Muscle layer of colon (tissue), 2 donors: ENCODE data around the gene CAMSAP2.

ENCODE experiments used
- H3K27ac ChIP-seq: one replicate; pipeline ENCODE4 v1.7.0; 2013; ENCODE audit warnings: low read depth, mild to moderate bottlenecking, low read length, moderate library complexity
- H3K27me3 ChIP-seq, 2 donors: one replicate each; pipeline ENCODE4 v1.7.0; 2013; ENCODE audit warnings: low read length in 2 of 2, mild to moderate bottlenecking in 2 of 2; ENCODE audit not compliant: insufficient read depth in 2 of 2, control insufficient read depth in 1 of 2
- H3K36me3 ChIP-seq: one replicate; pipeline ENCODE4 v1.7.0; 2013; ENCODE audit warnings: mild to moderate bottlenecking, low read length; ENCODE audit not compliant: insufficient read depth
- H3K4me1 ChIP-seq: one replicate; pipeline ENCODE4 v1.7.0; 2013; ENCODE audit warnings: mild to moderate bottlenecking, low read length; ENCODE audit not compliant: insufficient read depth
- H3K4me3 ChIP-seq, 2 donors: one replicate each; pipeline ENCODE4 v1.7.0; 2013; ENCODE audit warnings: low read length in 2 of 2, low read depth in 1 of 2, mild to moderate bottlenecking in 1 of 2, moderate library complexity in 1 of 2
- H3K9ac ChIP-seq: one replicate; pipeline ENCODE4 v1.7.0; 2013; ENCODE audit warnings: low read length
- H3K9me3 ChIP-seq: one replicate; pipeline ENCODE4 v1.7.0; 2013; ENCODE audit warnings: mild to moderate bottlenecking, low read length
- donor health status: abdominal sarcoma.
- donor health status: Adenocarcinoma of cecum.

Gene CAMSAP2

DNA sequence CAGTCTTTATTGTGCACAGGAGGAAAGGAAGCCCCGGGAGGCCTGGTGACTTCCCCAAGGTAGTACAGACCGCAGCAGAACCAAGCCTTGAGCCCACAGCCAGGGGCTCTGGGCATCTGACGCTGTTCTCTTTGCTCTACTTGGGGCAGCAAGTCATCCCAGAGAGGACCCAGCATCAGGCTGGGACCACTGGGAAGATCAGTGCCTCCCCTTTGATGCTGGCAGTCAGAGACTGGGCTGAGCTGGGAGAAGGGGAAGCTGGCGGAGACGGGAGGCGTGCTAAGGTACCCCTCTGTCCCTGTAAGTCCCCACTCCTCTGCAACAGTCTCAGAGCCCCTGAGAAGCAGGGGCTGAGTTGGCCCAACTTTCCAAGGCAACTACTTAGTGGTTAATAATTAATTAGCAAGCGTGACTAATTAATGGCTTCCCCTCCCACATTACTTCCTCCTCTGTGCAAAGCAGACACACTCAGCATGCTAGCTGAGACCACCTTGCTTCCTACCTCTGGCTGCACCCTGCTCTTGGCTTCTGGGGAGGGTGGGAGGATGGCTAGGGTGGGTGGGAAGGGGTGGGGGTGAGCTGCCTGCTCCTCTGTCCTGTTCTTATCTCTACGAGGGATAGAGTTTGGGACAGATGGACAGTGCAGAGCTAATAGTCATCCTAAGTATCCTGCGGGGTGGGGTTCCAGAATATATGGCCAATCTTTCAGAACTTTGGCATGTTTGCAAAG is 157.3 kb downstream of the CAMSAP2 start:
- H3K4me3 ChIP-seq: no peak overlapping the region
- no peak overlapping the region for H3K27ac ChIP-seq
- peaks cover 4% of the 10 kb centered on the region for H3K4me1 ChIP-seq
- no peak overlapping the region for H3K9ac ChIP-seq
- peaks cover 0 to 23% of the 10 kb centered on the region in 2 donors for H3K27me3 ChIP-seq
- H3K9me3 ChIP-seq: no peaks in the 10 kb centered on the region
- no peaks in the 10 kb centered on the region for H3K36me3 ChIP-seq

DNA sequence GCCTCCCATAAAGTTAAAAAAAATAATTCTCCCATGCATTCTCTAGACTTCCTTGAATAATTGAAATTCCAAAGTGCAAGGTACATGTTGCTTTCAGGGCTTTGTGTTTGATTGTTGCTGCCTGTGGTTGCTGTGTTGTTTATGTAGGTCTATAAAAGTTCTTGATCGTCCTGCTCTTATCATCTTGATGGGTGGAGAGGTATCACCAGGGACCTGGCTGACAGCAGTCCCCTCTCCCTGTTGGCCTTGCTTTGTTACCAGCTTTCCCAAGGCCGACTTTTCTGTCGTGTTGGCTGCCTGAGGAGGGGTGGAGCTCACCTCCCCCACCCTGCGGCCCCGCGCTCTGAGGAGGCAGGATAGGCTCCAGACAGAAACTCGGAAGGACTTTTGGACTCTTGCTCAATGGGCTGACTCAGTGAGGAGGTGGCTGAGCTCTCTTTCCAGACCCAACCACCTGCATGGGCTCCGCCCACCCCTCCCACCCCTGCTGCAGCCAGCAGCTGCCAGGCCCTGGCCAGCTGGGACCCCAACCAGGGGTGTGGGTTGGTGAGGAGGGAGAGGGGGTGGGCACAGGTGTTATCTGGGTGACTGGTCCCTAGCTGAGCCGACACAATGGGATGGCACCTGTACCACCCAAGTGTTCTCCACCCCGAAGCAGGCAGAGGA is 158.0 kb downstream of the CAMSAP2 start:
- peaks cover under 1% of the 10 kb centered on the region for H3K4me1 ChIP-seq
- no peaks in the 10 kb centered on the region for H3K36me3 ChIP-seq
- H3K9ac ChIP-seq: no peak overlapping the region
- H3K27me3 ChIP-seq: peaks cover 0 to 16% of the 10 kb centered on the region in 2 donors
- no peak overlapping the region for H3K4me3 ChIP-seq
- no peaks in the 10 kb centered on the region for H3K9me3 ChIP-seq
- H3K27ac ChIP-seq: no peak overlapping the region

DNA sequence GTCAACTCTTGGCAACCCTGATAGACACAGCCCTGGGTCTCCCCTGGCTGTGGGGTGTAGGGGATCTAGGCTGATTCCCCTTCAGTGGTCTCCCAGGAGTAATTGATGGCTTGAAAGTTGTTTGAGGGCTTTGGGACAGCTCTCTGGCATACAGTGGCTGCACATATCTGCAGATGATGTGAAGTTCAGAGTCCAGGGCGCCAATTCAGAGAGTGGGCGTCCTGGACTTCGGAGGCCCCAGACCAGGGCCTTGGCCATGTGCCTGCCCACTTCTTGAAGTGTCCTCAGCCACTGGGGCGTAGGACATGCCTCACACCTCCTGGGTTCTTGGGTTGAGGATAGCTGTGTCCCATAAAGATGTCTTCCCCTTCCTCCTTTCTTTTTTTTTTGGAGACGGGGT is 158.6 kb downstream of the CAMSAP2 start:
- H3K27ac ChIP-seq: no peak overlapping the region
- no peaks in the 10 kb centered on the region for H3K36me3 ChIP-seq
- H3K27me3 ChIP-seq: peaks cover 0 to 10% of the 10 kb centered on the region in 2 donors
- H3K9me3 ChIP-seq: no peaks in the 10 kb centered on the region
- no peak overlapping the region for H3K9ac ChIP-seq
- no peaks in the 10 kb centered on the region for H3K4me1 ChIP-seq
- H3K4me3 ChIP-seq: no peak overlapping the region

GRCh38 chr1:200899015-200899386 is 160.3 kb downstream of the CAMSAP2 start:
- no peaks in the 10 kb centered on the region for H3K4me1 ChIP-seq
- H3K9me3 ChIP-seq: no peaks in the 10 kb centered on the region
- peaks cover 0 to 4% of the 10 kb centered on the region in 2 donors for H3K27me3 ChIP-seq
- no peak overlapping the region for H3K9ac ChIP-seq
- no peak overlapping the region for H3K4me3 ChIP-seq
- no peak overlapping the region for H3K27ac ChIP-seq
- H3K36me3 ChIP-seq: no peaks in the 10 kb centered on the region

DNA sequence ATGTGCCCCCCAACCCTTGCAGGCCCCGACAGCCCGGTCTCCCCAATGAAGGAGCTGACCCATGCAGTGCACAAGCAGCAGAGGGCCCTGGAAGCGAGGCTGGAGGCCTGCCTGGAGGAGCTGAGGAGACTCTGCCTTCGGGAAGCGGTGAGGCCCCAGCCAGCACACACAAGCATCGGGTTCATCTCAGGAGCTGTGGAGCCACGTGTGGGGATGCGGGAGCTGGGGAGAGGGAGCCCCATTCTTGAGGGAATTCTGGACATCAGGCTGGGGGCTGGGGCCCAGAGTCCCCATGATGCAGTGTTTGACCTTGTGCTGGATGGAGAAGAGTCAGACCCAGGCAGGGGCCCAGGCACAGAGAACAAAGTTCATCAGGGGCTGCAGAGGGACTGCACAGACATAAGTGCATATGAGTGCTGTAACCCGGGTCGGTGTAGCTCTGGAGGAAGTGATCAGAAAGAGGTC is 160.8 kb downstream of the CAMSAP2 start:
- Histone ChIP-seq H3K4me1 (no peaks in the 10 kb centered on the region), H3K36me3 (no peaks in the 10 kb centered on the region), H3K27ac (no peak overlapping the region), H3K4me3 (no peak overlapping the region), H3K9ac (no peak overlapping the region), H3K27me3 (peaks cover 0 to 4% of the 10 kb centered on the region in 2 donors), H3K9me3 (no peaks in the 10 kb centered on the region)

DNA sequence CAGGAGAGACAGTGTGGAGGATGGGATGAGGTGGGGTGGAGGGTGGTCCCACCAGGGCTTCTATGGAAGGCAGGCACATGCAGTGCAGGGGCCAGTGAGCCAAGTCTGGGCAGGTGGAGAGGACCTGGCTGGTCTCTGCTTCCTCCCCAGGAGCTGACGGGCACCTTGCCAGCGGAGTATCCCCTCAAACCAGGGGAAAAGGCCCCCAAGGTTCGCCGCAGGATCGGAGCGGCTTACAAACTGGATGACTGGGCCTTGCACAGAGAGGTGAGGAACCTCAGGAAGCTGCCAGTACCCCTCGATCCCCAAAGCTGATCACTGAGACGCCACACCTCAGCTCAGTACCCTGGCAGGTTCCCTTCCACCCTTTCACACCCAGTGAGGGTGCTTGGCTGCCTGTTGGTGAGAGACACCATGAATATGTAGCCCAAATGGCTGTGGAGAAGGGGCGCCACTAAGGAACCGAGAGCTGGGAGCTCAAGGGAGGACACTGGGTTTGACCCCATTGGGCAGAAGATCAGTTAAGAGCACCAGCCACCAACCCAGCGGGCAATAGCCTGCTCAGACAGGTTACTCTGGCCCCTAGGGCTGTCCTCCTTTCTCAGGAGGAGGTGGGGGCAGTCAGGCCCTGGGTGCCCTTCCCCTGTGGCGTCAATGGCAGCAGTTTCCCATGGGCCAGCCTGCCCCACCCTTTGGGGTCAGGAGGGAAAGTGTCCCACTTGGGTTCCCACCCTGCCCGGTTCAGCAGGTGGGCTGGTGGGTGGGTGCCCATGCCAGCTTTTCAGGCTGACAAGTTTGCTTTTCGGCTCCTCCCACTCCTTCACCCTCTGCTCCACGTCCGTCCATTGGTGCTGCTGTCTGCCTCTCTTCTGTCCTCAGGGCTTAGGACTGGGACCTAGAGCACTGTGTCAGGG is 161.5 kb downstream of the CAMSAP2 start:
- no peaks in the 10 kb centered on the region for H3K4me1 ChIP-seq
- no peaks in the 10 kb centered on the region for H3K9me3 ChIP-seq
- no peak overlapping the region for H3K9ac ChIP-seq
- H3K27me3 ChIP-seq: peaks cover 0 to 4% of the 10 kb centered on the region in 2 donors
- H3K4me3 ChIP-seq: no peak overlapping the region
- no peak overlapping the region for H3K27ac ChIP-seq
- no peaks in the 10 kb centered on the region for H3K36me3 ChIP-seq

DNA sequence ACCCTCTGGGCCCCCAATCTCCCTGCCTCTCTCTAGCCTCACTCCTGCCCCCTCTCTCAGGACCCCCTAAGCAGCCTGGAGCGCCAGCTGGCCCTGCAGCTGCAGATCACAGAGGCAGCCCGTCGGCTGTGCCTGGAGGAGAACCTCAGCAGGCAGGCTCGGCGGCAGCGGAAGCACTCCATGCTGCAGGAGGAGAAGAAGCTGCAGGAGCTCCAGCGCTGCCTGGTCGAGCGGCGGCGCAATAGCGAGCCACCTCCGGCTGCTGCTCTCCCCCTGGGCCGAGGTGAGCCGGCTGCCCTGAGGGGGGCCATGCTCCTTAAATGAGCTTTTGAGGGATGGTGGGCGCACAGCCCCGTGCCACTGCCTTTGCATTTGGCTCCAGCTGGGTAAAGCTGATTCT is 162.2 kb downstream of the CAMSAP2 start:
- no peaks in the 10 kb centered on the region for H3K36me3 ChIP-seq
- H3K27me3 ChIP-seq: peaks cover 0 to 4% of the 10 kb centered on the region in 2 donors
- no peak overlapping the region for H3K4me3 ChIP-seq
- no peak overlapping the region for H3K9ac ChIP-seq
- H3K9me3 ChIP-seq: no peaks in the 10 kb centered on the region
- no peaks in the 10 kb centered on the region for H3K4me1 ChIP-seq
- H3K27ac ChIP-seq: no peak overlapping the region

- Histone ChIP-seq H3K27me3 (peaks cover 0 to 4% of the 10 kb centered on the region in 2 donors), H3K4me1 (no peaks in the 10 kb centered on the region), H3K4me3 (no peak overlapping the region), H3K9ac (no peak overlapping the region), H3K9me3 (no peaks in the 10 kb centered on the region), H3K36me3 (no peaks in the 10 kb centered on the region), H3K27ac (no peak overlapping the region)
Measured at GRCh38 chr1:200901350-200901749, 162.7 kb downstream of the CAMSAP2 start.

GRCh38 chr1:200901796-200902444 is 163.2 kb downstream of the CAMSAP2 start:
- Histone ChIP-seq H3K36me3 (no peaks in the 10 kb centered on the region), H3K9ac (no peak overlapping the region), H3K27me3 (peaks cover 0 to 4% of the 10 kb centered on the region in 2 donors), H3K9me3 (no peaks in the 10 kb centered on the region), H3K4me1 (no peaks in the 10 kb centered on the region), H3K27ac (no peak overlapping the region), H3K4me3 (no peak overlapping the region)

DNA sequence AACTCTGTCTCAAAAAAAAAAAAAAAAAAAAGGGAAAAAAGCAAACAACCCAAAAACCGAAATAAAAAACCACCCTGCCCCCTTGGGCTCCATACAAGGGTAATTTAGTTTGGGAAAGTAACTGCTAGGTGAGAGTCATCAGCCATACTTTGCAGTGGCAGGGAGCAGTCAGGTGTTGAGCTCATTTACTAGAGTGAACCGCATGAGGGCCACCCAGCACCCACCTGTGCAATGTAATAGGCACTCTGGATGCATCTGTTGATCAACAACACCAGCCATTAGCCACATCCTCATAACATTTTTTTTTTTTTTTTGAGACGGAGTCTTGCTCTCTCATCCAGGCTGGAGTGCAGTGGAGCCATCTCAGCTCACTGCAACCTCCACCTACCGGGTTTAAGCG is 165.1 kb downstream of the CAMSAP2 start:
- H3K4me3 ChIP-seq: no peak overlapping the region
- no peaks in the 10 kb centered on the region for H3K9me3 ChIP-seq
- H3K4me1 ChIP-seq: no peaks in the 10 kb centered on the region
- H3K27me3 ChIP-seq: peaks cover 0 to 4% of the 10 kb centered on the region in 2 donors
- H3K27ac ChIP-seq: no peak overlapping the region
- H3K36me3 ChIP-seq: no peaks in the 10 kb centered on the region
- H3K9ac ChIP-seq: no peak overlapping the region

DNA sequence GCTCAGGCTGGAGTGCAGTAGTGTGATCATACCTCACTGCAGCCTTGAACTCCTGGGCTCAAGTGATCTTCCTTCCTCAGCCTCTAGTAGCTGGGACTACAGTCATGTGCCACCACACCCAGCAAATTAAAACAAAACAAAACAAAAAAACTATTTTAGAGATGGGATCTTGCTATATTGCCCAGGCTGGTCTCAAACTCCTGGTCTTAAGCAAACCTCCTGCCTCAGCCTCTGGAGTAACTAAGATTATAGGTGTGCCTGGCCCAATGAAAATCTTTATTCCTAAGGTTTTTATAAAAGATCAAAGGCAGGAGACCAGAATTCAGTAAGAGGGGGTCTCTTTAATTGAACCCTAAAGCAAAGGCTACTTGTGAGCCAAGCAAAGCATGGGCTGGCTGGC is 166.1 kb downstream of the CAMSAP2 start:
- H3K36me3 ChIP-seq: no peaks in the 10 kb centered on the region
- no peak overlapping the region for H3K4me3 ChIP-seq
- H3K9ac ChIP-seq: no peak overlapping the region
- H3K9me3 ChIP-seq: no peaks in the 10 kb centered on the region
- no peaks in the 10 kb centered on the region for H3K4me1 ChIP-seq
- H3K27me3 ChIP-seq: peaks cover 0 to 4% of the 10 kb centered on the region in 2 donors
- no peak overlapping the region for H3K27ac ChIP-seq
